HG03354 (cell line): ENCODE data around the gene RETSAT.
A peak's percentile ranks its signal among the peaks of the same experiment; 100 is the strongest.

Experiments
- ATAC-seq: cut with Tn5 transposase; IDR thresholded peaks from one replicate; pipeline ENCODE4 v1.9.1; 2021; ENCODE audit warnings: mild to moderate bottlenecking; ENCODE audit not compliant: unreplicated experiment, poor library complexity, severe bottlenecking

Gene RETSAT

GRCh38 chr2:85354286-85355072 lies at the start of gene RETSAT, which contains the start of gene ELMOD3:
TSS of gene RETSAT (minus strand) at chr2:85354528. CDS start at chr2:85354507, 21 bp downstream.
TSS of gene ELMOD3 (plus strand) at chr2:85354769. CDS start at chr2:85357199, 2,430 bp downstream.
- ATAC-seq, result peak; percentile 98

DNA sequence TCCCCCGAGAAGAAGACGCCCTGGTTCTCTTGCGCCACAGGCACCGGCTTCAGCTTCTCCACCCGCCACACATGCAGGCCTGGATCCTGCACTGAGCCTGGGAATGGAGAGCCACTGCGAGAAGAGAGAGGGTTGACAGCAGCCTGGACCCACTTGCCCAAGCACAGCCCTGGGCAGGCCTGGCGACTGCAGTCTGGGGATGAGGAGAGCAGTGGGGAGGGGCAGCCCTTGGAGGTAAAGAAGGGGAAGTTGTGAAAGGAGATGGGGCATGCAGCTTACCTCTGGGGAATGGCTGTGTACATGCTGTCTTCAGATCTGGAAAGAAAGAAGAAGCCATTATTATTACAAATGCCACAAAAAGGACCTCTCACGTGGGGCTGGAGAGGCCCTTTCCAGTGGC lies 47.5 kb upstream of the RETSAT start:
- no peak for ATAC-seq

DNA sequence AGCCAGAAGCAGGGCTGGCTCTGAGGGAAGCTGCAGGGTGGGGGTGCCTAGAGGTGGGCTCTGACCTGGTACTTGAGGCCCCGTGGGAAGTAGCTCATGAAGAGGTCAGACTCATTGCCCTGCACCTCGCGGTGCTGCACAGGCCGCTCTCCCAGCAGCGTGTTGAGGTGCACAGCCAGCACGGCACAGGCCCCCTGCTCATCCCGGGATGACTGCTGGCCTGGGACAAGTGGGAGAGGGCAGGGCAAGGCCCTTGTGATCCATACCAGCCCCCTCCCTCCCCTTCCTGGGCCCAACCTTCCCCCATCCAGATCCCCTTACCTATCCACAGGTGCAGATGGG lies 47.1 kb upstream of the RETSAT start:
- ATAC-seq, result no peak

- ATAC-seq, result no peak
Observed at GRCh38 chr2:85400541-85401463, 46.5 kb upstream of the RETSAT start.

DNA sequence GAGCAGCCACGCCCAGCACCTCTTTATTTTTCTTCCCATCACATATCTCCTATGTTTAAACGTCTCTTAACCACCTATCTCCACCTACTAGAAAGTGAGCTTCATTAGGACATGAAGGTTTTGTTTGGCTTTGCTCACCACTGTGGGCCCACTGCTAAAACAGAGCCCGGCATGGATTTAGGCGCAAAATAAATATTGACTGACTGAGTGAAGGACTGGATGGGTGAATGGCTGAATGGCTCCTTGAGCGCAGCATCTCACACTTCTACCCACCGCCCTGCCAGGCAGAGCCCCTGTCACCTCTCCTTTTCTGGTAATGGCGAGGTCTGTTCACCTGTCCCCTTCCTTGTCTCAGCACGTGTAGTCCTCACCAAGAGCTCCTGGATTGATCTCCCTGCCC lies 45.7 kb upstream of the RETSAT start:
- no peak for ATAC-seq

GRCh38 chr2:85399183-85399455 lies 44.8 kb upstream of the RETSAT start:
- no peak for ATAC-seq

DNA sequence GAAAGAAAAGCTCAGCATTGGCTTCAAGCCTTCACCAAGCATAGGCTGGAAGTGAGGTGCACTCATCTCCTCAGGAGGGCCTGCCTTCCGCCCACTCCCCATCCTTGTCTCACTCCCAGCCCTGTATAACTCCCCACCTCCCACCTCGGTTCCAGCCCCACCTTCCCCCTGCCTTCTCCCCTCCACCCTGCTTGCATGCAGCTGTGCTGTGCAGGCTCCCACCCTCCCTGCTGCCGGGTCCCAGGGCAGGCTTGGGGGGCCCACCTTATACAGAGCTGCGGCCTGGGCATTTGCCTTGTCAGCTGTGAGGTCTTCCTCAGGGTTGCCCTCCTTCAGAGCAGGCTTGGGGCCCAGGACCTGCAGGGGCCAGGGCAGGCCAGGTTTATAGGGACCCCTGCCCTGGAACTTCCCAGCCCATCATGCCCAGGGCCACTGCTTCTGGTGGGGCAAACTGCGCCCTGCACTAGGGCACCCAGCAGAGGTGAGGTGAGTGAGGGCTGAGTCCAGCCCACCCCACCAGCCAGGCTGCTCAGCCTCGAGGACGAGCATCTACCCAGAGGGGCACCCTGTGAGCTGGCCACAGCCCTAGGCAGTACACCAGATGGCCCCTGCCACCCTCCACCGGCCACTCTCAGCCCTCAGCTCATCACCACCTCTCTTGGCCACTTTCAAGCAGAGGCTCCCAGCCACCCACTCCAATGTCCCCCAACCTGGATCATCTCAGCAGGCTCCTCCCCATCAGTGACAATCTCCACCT lies 44.3 kb upstream of the RETSAT start:
- ATAC-seq, result no peak

DNA sequence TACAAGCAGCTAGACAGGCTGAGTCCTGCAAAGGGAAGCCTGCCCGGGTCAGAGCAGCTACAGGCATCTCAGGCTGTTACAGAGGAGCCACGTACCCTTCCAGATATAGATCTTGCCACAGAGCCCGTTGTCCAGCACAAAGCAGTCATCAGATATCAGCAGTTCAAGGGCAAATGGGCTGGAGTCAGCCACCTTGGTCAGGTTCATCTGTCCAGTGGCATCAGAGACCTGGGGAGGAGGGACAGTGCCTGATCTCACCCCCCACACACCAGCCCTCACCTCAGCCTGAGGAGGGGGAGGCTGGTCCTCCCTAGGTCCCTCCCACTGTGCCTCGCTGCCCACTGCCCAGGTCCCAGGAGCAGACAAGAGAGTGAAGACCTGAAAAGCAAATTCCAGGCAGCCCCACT lies 43.6 kb upstream of the RETSAT start:
- ATAC-seq, result no peak

DNA sequence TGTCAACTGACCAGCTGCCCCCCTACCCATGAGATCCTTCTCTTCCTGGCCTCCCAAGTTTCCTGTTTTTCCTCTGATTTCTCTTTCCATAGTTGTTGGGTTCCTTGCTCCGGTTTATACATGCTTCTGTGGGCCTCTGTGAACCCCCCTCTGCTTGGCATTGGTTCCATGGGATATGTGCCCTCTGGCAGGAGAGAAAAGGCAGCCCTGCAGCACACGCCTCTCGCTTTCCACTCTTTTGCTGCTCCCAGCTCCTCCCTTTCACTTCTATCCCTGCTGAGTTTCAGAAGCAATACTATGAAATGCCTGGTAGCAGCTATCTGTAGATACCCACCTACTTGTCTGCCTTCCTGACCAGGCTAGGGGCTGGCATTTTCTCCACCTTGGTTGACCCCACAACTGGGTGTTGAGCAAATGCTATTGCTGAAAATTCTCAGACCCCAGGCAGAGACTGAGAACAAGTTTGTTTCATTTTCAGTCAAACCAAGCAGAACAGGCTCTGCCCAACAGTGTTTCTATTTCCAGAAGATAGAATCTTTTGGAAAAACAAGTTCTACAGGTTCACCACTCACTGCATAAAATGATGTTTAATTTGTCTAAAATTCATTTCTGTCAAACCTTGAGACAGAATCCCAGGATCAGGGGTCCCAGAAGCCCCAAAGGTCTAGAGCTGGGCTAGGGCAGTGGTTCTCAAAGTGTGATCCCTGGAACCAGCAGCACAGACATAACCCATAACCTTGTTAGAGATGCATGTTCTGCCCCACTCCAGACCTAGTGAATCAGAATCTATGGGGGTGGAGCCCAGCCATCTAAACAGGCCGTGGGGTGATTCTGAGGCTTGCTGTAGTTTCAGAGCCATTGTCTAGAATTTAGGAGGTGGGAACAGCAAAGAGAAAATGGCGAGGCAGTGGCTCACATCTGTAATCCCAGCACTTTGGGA lies 42.5 kb upstream of the RETSAT start:
- no peak for ATAC-seq

GRCh38 chr2:85395912-85396475 lies 41.7 kb upstream of the RETSAT start:
- ATAC-seq, result no peak

GRCh38 chr2:85394976-85395375 lies 40.6 kb upstream of the RETSAT start:
- no peak for ATAC-seq

GRCh38 chr2:85394261-85394681 lies 39.9 kb upstream of the RETSAT start:
- no peak for ATAC-seq

GRCh38 chr2:85393836-85394235 lies 39.5 kb upstream of the RETSAT start:
- no peak for ATAC-seq

GRCh38 chr2:85390941-85391669 lies 36.8 kb upstream of the RETSAT start:
- ATAC-seq, result no peak

GRCh38 chr2:85388878-85389538 lies 34.7 kb upstream of the RETSAT start:
- ATAC-seq, result no peak

DNA sequence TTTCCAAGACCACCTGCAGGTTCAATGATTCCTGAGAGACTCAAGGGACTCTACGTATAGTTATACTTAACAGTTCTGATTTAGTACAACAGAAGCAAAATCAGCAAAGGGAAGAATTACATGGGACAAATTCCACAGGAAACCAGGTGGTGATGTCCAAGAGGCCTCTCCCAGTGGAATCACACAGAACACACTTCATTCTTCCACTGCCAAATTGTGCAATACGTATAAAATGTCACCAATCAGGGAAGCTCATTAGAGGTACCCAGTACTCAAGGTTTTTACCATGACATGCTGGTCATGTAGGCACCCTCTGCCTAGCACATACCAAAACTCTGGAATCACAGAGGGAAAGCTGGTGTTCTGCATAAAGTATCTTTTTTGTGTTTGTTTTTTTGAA lies 33.4 kb upstream of the RETSAT start:
- no peak for ATAC-seq

GRCh38 chr2:85385746-85386145 lies 31.4 kb upstream of the RETSAT start:
- no peak for ATAC-seq

GRCh38 chr2:85383850-85384249 lies 29.5 kb upstream of the RETSAT start:
- ATAC-seq, result no peak
